ENCODE measurements around the gene ZFAND2A. TPM values are rescaled to one million over a fixed set of nuclear protein-coding genes. Genes with fewer than 3 reads are reported as not detected.
"Not testable (repeated sequence)": the region's sequence is repeated elsewhere in the genome, so short reads cannot be mapped to it uniquely, and the experiment has no call there.

Gene ZFAND2A
- total RNA-seq, 2 experiments from 2014 or later: 25.6 to 26.0 TPM

GRCh38 chr7:1119201-1119600, 40.8 kb downstream of the ZFAND2A start:
- H3K36me3 Mint-ChIP-seq (ENCODE audit: low read depth): peaks cover 3% of the 10 kb centered on the region

DNA sequence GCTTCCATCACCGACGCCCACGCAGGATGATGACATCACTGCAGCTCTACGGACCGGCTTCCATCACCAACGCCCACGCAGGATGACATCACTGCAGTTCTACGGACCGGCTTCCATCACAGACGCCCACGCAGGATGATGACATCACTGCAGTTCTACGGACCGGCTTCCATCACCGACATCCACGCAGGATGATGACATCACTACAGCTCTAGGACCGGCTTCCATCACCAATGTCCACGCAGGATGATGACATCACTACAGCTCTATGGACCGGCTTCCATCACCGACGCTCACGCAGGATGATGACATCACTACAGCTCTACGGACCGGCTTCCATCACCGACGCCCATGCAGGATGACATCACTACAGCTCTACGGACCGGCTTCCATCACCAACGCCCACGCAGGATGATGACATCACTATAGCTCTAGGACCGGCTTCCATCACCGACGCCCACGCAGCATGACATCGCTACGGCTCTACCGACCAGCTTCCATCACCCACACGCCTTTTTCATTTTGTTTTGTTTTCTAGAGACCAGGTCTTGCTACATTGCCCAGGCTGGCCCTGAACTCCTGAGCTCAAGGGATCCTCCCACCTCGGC, 42.6 kb downstream of the ZFAND2A start:
- Mint-ChIP-seq H3K27ac (no peak overlapping the region), H3K36me3 (ENCODE audit: low read depth) (peaks cover 3% of the 10 kb centered on the region), H3K4me3 (no peak overlapping the region), H3K27me3 (ENCODE audit: low read depth) (no peaks in the 10 kb centered on the region), H3K9me3 (ENCODE audit: insufficient read depth) (no peaks in the 10 kb centered on the region), H3K4me1 (ENCODE audit: low read depth) (peaks cover 13% of the 10 kb centered on the region)
- DNase-seq (no peak), ATAC-seq (no peak)
- POLR2A ChIA-PET: no interaction called here
- CTCF ChIA-PET: interaction anchor here (0.7 to 0.8 kb wide), 2 partner anchors 31 to 53 kb away, joined by 3 read pairs; no protein-coding TSS in a partner anchor

More at GRCh38 chr7:1119201-1119600, 40.8 kb downstream of the ZFAND2A start:
- ATAC-seq (no peak), DNase-seq (no peak)
- H3K9me3 Mint-ChIP-seq (ENCODE audit: insufficient read depth): no peaks in the 10 kb centered on the region
- ChIA-PET POLR2A (no interaction called here), CTCF (interaction anchor here (0.9 to 1.5 kb wide), 2 partner anchors 54 to 126 kb away, joined by 3 to 4 read pairs; no protein-coding TSS in a partner anchor)
- peaks cover 13% of the 10 kb centered on the region for H3K4me1 Mint-ChIP-seq (ENCODE audit: low read depth)
- H3K4me3 Mint-ChIP-seq: no peak overlapping the region
- H3K27me3 Mint-ChIP-seq (ENCODE audit: low read depth): no peaks in the 10 kb centered on the region
- H3K27ac Mint-ChIP-seq: peak overlapping the region; percentile 11

DNA sequence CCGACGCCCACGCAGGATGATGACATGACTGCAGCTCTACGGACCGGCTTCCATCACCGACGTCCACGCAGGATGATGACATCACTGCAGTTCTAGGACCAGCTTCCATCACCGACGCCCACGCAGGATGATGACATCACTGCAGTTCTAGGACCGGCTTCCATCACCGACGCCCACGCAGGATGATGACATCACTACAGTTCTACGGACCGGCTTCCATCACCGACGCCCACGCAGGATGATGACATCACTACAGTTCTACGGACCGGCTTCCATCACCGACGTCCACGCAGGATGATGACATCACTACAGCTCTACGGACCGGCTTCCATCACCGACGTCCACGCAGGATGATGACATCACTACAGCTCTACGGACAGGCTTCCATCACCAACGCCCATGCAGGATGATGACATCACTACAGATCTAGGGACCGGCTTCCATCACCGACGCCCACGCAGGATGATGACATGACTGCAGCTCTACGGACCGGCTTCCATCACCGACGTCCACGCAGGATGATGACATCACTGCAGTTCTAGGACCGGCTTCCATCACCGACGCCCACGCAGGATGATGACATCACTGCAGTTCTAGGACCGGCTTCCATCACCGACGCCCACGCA, 43.5 kb downstream of the ZFAND2A start:
- POLR2A ChIA-PET: interaction anchor here (0.7 kb wide), 1 partner anchor 7 kb away, joined by 7 read pairs; no protein-coding TSS in a partner anchor
- not testable (repeated sequence) for H3K27ac Mint-ChIP-seq; H3K9me3 Mint-ChIP-seq (ENCODE audit: insufficient read depth)

DNA sequence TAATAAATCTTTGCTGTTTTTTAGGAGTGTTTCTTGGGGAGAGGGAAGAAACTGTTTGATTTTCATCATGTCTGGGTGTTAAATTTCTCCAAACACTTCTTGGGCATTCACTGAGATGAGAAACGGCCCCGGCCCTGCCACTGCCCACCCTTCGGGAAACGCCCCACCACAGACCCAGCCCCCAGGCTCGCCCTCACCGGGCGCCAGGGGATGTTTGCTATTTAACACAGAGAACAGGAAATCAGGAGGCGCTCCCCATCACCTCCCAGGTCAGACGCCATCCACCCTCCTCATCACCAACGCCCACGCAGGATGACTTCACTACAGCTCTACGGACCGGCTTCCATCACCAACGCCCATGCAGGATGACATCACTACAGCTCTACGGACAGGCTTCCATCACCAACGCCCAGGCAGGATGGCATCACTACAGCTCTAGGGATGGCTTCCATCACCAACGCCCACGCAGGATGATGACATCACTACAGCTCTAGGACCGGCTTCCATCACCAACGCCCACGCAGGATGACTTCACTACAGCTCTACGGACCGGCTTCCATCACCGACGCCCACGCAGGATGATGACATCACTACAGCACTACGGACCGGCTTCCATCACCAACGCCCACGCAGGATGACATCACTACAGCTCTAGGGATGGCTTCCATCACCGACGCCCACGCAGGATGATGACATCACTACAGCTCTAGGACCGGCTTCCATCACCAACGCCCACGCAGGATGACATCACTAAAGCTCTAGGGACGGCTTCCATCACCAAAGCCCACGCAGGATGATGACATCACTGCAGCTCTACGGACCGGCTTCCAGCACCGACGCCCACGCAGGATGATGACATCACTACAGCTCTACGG, 44.6 kb downstream of the ZFAND2A start:
- peaks cover 13% of the 10 kb centered on the region for H3K4me1 Mint-ChIP-seq (ENCODE audit: low read depth)
- H3K27me3 Mint-ChIP-seq (ENCODE audit: low read depth); H3K27ac Mint-ChIP-seq; H3K4me3 Mint-ChIP-seq; H3K36me3 Mint-ChIP-seq (ENCODE audit: low read depth); DNase-seq; POLR2A ChIA-PET; ATAC-seq; H3K9me3 Mint-ChIP-seq (ENCODE audit: insufficient read depth): not testable (repeated sequence)
- CTCF ChIA-PET: interaction anchor here (1.3 kb wide), 1 partner anchor 29 kb away, joined by 3 read pairs; no protein-coding TSS in a partner anchor

More for the DNA sequence above, 43.5 kb downstream of the ZFAND2A start:
- H3K4me3 Mint-ChIP-seq; DNase-seq; CTCF ChIA-PET; H3K27me3 Mint-ChIP-seq (ENCODE audit: low read depth); ATAC-seq; H3K36me3 Mint-ChIP-seq (ENCODE audit: low read depth): not testable (repeated sequence)
- peaks cover 13% of the 10 kb centered on the region for H3K4me1 Mint-ChIP-seq (ENCODE audit: low read depth)

DNA sequence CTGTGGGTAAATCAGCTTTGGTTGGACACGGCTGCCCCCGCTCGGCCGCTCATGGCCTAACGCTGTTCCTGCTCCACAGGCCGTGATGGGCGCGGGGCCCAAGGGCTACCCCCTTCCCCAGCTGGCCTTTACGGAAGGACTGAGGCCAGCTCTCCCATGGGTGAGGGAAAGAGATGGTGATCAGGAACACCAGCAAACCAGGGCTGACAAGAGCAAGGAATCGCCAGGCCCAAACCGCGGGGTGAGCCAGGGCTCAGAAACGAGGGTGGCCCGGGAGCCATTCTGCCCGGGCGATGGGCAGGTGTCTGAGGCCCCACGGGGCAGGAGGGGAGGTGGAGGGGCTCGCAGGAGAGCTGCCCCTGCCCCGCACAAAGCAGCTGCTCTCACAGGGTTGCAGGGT, 45.5 kb downstream of the ZFAND2A start:
- Mint-ChIP-seq H3K4me3 (no peak overlapping the region), H3K27me3 (ENCODE audit: low read depth) (no peaks in the 10 kb centered on the region), H3K4me1 (ENCODE audit: low read depth) (peaks cover 11% of the 10 kb centered on the region), H3K27ac (no peak overlapping the region), H3K9me3 (ENCODE audit: insufficient read depth) (no peaks in the 10 kb centered on the region), H3K36me3 (ENCODE audit: low read depth) (peaks cover 3% of the 10 kb centered on the region)
- no peak for ATAC-seq
- no peak for DNase-seq
- ChIA-PET CTCF (interaction anchor here (1.3 kb wide), 1 partner anchor 28 kb away, joined by 3 read pairs; no protein-coding TSS in a partner anchor), POLR2A (no interaction called here)

GRCh38 chr7:1114088-1114487, 45.9 kb downstream of the ZFAND2A start:
- no peak overlapping the region for H3K27ac Mint-ChIP-seq
- ChIA-PET POLR2A (no interaction called here), CTCF (interaction anchor here (1.3 kb wide), 1 partner anchor 28 kb away, joined by 3 read pairs; no protein-coding TSS in a partner anchor)
- H3K4me3 Mint-ChIP-seq: no peak overlapping the region
- no peaks in the 10 kb centered on the region for H3K27me3 Mint-ChIP-seq (ENCODE audit: low read depth)
- peaks cover 3% of the 10 kb centered on the region for H3K36me3 Mint-ChIP-seq (ENCODE audit: low read depth)
- no peaks in the 10 kb centered on the region for H3K9me3 Mint-ChIP-seq (ENCODE audit: insufficient read depth)
- DNase-seq (no peak), ATAC-seq (no peak)
- peaks cover 7% of the 10 kb centered on the region for H3K4me1 Mint-ChIP-seq (ENCODE audit: low read depth)

DNA sequence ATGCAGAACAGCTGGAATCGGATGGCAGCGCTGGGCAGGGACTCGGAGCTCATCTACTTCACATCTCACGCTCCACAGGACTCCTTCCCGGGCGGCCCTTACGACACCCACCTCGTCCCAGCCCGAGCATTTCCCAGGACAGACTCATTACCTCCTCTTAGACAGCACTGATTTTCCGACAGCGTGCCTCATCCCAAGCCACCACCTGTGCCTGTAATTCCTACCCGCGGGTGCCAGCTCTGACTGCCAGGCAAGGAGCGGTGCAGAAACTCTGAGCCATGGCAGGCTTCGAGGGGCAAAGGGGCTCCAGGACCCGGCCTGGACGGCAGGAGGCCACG, 46.5 kb downstream of the ZFAND2A start:
- DNase-seq (no peak), ATAC-seq (no peak)
- H3K4me1 Mint-ChIP-seq (ENCODE audit: low read depth): peaks cover 4% of the 10 kb centered on the region
- H3K9me3 Mint-ChIP-seq (ENCODE audit: insufficient read depth): no peaks in the 10 kb centered on the region
- no peak overlapping the region for H3K27ac Mint-ChIP-seq
- peaks cover 3% of the 10 kb centered on the region for H3K36me3 Mint-ChIP-seq (ENCODE audit: low read depth)
- no peaks in the 10 kb centered on the region for H3K27me3 Mint-ChIP-seq (ENCODE audit: low read depth)
- no peak overlapping the region for H3K4me3 Mint-ChIP-seq
- ChIA-PET CTCF (no interaction called here), POLR2A (no interaction called here)

- POLR2A ChIA-PET: no interaction called here
- Mint-ChIP-seq H3K4me3 (no peak overlapping the region), H3K27me3 (ENCODE audit: low read depth) (no peaks in the 10 kb centered on the region), H3K27ac (no peak overlapping the region), H3K9me3 (ENCODE audit: insufficient read depth) (no peaks in the 10 kb centered on the region), H3K4me1 (ENCODE audit: low read depth) (no peaks in the 10 kb centered on the region), H3K36me3 (ENCODE audit: low read depth) (peaks cover 3% of the 10 kb centered on the region)
- no peak for DNase-seq
- ATAC-seq: no peak
- CTCF ChIA-PET: no interaction called here
Measured at GRCh38 chr7:1112625-1113547, 47.1 kb downstream of the ZFAND2A start.

DNA sequence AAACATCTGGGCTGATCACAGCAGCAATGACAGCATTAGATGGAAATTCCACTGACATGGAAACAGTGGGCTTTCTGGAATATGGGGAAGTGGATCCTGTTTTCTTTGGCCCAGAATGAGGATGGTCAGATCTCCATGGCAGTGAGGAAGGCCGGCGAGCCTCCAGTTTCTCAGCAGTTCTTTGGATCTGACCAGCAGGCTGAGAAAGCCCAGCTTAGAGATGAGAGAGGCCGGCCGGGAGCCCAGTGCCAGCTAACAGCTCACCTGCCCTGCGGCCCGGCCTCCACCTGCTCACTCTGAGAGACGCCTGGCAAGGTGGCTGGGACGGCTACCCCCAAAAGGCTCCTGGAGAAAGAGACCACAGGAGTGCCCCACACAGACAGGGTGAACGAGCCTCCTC, 47.9 kb downstream of the ZFAND2A start:
- Mint-ChIP-seq H3K27ac (no peak overlapping the region), H3K4me3 (no peak overlapping the region), H3K36me3 (ENCODE audit: low read depth) (no peaks in the 10 kb centered on the region), H3K27me3 (ENCODE audit: low read depth) (no peaks in the 10 kb centered on the region), H3K4me1 (ENCODE audit: low read depth) (no peaks in the 10 kb centered on the region), H3K9me3 (ENCODE audit: insufficient read depth) (no peaks in the 10 kb centered on the region)
- no peak for ATAC-seq
- no peak for DNase-seq
- CTCF ChIA-PET: no interaction called here
- POLR2A ChIA-PET: no interaction called here

DNA sequence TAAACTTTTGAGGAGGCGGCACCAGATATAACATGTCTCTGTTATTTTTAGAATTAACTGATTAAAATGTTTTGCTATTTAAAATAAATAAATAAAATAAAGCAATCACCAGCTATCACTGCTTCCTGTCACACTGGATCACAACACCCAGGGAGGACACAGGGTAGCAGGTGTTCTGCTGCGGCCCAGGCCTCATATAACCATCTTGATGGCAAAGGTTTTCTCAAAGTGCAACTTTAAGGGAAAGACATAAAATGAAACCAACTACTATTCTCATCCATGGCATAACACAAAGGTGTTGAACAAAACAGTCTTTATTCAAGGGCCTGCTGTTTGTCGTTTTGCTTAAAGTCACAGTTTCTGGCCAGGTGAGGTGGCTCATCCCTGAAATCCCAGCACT, 48.8 kb downstream of the ZFAND2A start:
- ATAC-seq (no peak), DNase-seq (no peak)
- no peaks in the 10 kb centered on the region for H3K36me3 Mint-ChIP-seq (ENCODE audit: low read depth)
- no peaks in the 10 kb centered on the region for H3K9me3 Mint-ChIP-seq (ENCODE audit: insufficient read depth)
- CTCF ChIA-PET: interaction anchor here (0.5 kb wide), 1 partner anchor 25 kb away, joined by 3 read pairs; no protein-coding TSS in a partner anchor
- H3K4me1 Mint-ChIP-seq (ENCODE audit: low read depth): no peaks in the 10 kb centered on the region
- no peaks in the 10 kb centered on the region for H3K27me3 Mint-ChIP-seq (ENCODE audit: low read depth)
- H3K4me3 Mint-ChIP-seq: no peak overlapping the region
- no peak overlapping the region for H3K27ac Mint-ChIP-seq
- POLR2A ChIA-PET: no interaction called here

DNA sequence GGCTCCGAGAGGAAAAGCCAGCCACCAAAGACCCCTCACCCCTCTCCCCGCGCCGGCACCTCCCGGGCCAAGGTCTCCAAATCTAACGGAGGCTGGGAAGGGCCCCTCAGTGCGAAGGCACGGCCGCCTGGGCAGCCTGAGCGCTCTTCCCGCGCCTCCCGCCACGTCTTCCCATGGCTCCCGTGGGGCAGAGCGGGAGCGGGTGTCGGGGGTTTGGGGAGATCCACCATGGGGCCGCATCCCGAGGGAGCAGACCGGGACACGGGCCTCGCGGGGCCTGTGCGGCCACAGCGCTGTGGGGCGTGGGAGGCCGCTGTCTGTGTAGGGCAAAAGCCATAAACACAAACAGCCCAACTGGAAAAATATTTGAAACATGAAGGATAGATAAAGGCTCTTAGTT, 49.6 kb downstream of the ZFAND2A start:
- no peak overlapping the region for H3K4me3 Mint-ChIP-seq
- no peak for DNase-seq
- H3K9me3 Mint-ChIP-seq (ENCODE audit: insufficient read depth): no peaks in the 10 kb centered on the region
- no peaks in the 10 kb centered on the region for H3K4me1 Mint-ChIP-seq (ENCODE audit: low read depth)
- CTCF ChIA-PET: no interaction called here
- no peak for ATAC-seq
- POLR2A ChIA-PET: no interaction called here
- H3K27me3 Mint-ChIP-seq (ENCODE audit: low read depth): no peaks in the 10 kb centered on the region
- H3K36me3 Mint-ChIP-seq (ENCODE audit: low read depth): no peaks in the 10 kb centered on the region
- H3K27ac Mint-ChIP-seq: no peak overlapping the region
